SW 1271 (cell line): ENCODE data around the gene ANKS1B.

Experiments used
- DNase-seq, 2 experiments: peaks; one replicate each; lab custom pipeline; 2025; lab: John Stamatoyannopoulos, UW

The ANKS1B gene

GRCh38 chr12:98816720-98817119 is 1168.0 kb downstream of the ANKS1B start:
- no peak for DNase-seq

- no peak for DNase-seq
Observed at GRCh38 chr12:98814254-98814653, 1170.5 kb downstream of the ANKS1B start.

GRCh38 chr12:98812225-98812624 is 1172.5 kb downstream of the ANKS1B start:
- no peak for DNase-seq

- DNase-seq, result no peak
Observed at GRCh38 chr12:98808243-98808875, 1176.4 kb downstream of the ANKS1B start.

GRCh38 chr12:98807187-98807586 is 1177.5 kb downstream of the ANKS1B start:
- DNase-seq, result no peak

GRCh38 chr12:98803468-98804209 is 1181.1 kb downstream of the ANKS1B start:
- no peak for DNase-seq

GRCh38 chr12:98799822-98800221 is 1184.9 kb downstream of the ANKS1B start:
- no peak for DNase-seq

- DNase-seq, result no peak
Observed at GRCh38 chr12:98799146-98799810, 1185.5 kb downstream of the ANKS1B start.

GRCh38 chr12:98797200-98797599 is 1187.5 kb downstream of the ANKS1B start:
- DNase-seq, result no peak

- DNase-seq, result no peak
Observed at GRCh38 chr12:98796745-98797144, 1188.0 kb downstream of the ANKS1B start.

- DNase-seq, result no peak
Observed at GRCh38 chr12:98793121-98793520, 1191.6 kb downstream of the ANKS1B start.

GRCh38 chr12:98791406-98791805 is 1193.3 kb downstream of the ANKS1B start:
- no peak for DNase-seq

GRCh38 chr12:98788396-98788795 is 1196.3 kb downstream of the ANKS1B start:
- no peak for DNase-seq

GRCh38 chr12:98786653-98787052 is 1198.1 kb downstream of the ANKS1B start:
- DNase-seq, result no peak

- no peak for DNase-seq
Observed at GRCh38 chr12:98783420-98783819, 1201.3 kb downstream of the ANKS1B start.

GRCh38 chr12:98780261-98780660 is 1204.5 kb downstream of the ANKS1B start:
- no peak for DNase-seq

- DNase-seq, result no peak
Observed at GRCh38 chr12:98772818-98773217, 1211.9 kb downstream of the ANKS1B start.

- no peak for DNase-seq
Observed at GRCh38 chr12:98771811-98772752, 1212.7 kb downstream of the ANKS1B start.

- no peak for DNase-seq
Observed at GRCh38 chr12:98770230-98770629, 1214.5 kb downstream of the ANKS1B start.

- no peak for DNase-seq
Observed at GRCh38 chr12:98769068-98769467, 1215.7 kb downstream of the ANKS1B start.

- DNase-seq, result no peak
Observed at GRCh38 chr12:98767248-98767647, 1217.5 kb downstream of the ANKS1B start.

- DNase-seq, result no peak
Observed at GRCh38 chr12:98763656-98764055, 1221.1 kb downstream of the ANKS1B start.
